Aorta (tissue), 5 donors: Measurements from ENCODE around the gene TBC1D9. TPM values are rescaled to one million over a fixed set of nuclear protein-coding genes. Genes with fewer than 3 reads are reported as not detected.

Experiments used
- ATAC-seq: fragments of 200-7000 bp; cut with Tn5 transposase; one replicate; pipeline ENCODE4 v1.9.1; 2022; ENCODE audit warnings: moderate library complexity; ENCODE audit not compliant: low FRiP score
- DNase-seq, 2 donors: peaks; one replicate each; pipeline ENCODE4 v3.0.0-alpha.2; 2020
- H3K27ac ChIP-seq, 2 donors: one replicate each; pipeline ENCODE4 v1.5.1; 2013; ENCODE audit warnings: low read length in 2 of 2, mild to moderate bottlenecking in 2 of 2, moderate library complexity in 2 of 2, control low read depth in 1 of 2, inconsistent platforms in 1 of 2, low read depth in 1 of 2
- H3K27me3 ChIP-seq, 2 donors: one replicate each; pipeline ENCODE4 v1.6.1; 2013; ENCODE audit warnings: control low read depth in 1 of 2, low read length in 1 of 2, mild to moderate bottlenecking in 1 of 2, moderate library complexity in 1 of 2; ENCODE audit not compliant: insufficient read depth in 2 of 2, control insufficient read depth in 1 of 2
- H3K36me3 ChIP-seq, 2 donors: one replicate each; pipeline ENCODE4 v1.6.1; 2013; ENCODE audit warnings: control low read depth in 1 of 2, low read length in 1 of 2, mild to moderate bottlenecking in 1 of 2; ENCODE audit not compliant: insufficient read depth in 2 of 2, control insufficient read depth in 1 of 2
- H3K4me1 ChIP-seq, 2 donors: one replicate each; pipeline ENCODE4 v1.6.1; 2013; ENCODE audit warnings: low read length in 2 of 2, control low read depth in 1 of 2, mild to moderate bottlenecking in 1 of 2, moderate library complexity in 1 of 2; ENCODE audit not compliant: insufficient read depth in 2 of 2, control insufficient read depth in 1 of 2
- H3K4me3 ChIP-seq, 2 donors: one replicate each; pipeline ENCODE4 v1.5.1; 2013; ENCODE audit warnings: low read length in 2 of 2, control low read depth in 1 of 2, mild to moderate bottlenecking in 1 of 2
- H3K9me3 ChIP-seq: one replicate; pipeline ENCODE4 v1.6.1; 2013; ENCODE audit warnings: mild to moderate bottlenecking, low read length; ENCODE audit not compliant: control insufficient read depth
- WGBS, 2 donors: extraction: QIAGEN DNeasy Blood & Tissue Kit; methylation state at CpG; one replicate each; pipeline ENCODE4 v1.1.7; 2013; 5-methylcytosine and 5-hydroxymethylcytosine counted together
- intact Hi-C, 2 donors: fragments of 100-400 bp; cut with DNase I; formaldehyde crosslinking; loops; one replicate each; pipeline versions ENCODE4 v1.14.2 to v1.15.0; 2022
- polyA plus RNA-seq, 2 donors: library from polyadenylated mRNA; stranded (reverse); fragments of 200-250 nt; gene quantifications; one replicate each; pipeline ENCODE4 v1.2.3, GENCODE V29; 2013
- total RNA-seq, 2 donors: library from RNA; stranded (reverse); fragmentation: NEBNext Ultra II Directional; extraction: Animal tissue kit (Norgen Biotek cat#: 25700); gene quantifications; one replicate each; pipeline ENCODE4 v1.2.1, GENCODE V29; 2021
- donor health status: healthy with polysubstance abuse.
- donor health status: Bipolar disorder and iron deficiency.
- donor health status: DM: no; HTN: no; CAD: no.
- donor health status: DM: no; HTN: no; CAD: no.
- donor health status: DM: yes; HTN: yes; CAD: no.

TBC1D9 gene
- total and polyA plus RNA-seq, 4 donors, result 4.7 to 28.8 (median 13.5) TPM

DNA sequence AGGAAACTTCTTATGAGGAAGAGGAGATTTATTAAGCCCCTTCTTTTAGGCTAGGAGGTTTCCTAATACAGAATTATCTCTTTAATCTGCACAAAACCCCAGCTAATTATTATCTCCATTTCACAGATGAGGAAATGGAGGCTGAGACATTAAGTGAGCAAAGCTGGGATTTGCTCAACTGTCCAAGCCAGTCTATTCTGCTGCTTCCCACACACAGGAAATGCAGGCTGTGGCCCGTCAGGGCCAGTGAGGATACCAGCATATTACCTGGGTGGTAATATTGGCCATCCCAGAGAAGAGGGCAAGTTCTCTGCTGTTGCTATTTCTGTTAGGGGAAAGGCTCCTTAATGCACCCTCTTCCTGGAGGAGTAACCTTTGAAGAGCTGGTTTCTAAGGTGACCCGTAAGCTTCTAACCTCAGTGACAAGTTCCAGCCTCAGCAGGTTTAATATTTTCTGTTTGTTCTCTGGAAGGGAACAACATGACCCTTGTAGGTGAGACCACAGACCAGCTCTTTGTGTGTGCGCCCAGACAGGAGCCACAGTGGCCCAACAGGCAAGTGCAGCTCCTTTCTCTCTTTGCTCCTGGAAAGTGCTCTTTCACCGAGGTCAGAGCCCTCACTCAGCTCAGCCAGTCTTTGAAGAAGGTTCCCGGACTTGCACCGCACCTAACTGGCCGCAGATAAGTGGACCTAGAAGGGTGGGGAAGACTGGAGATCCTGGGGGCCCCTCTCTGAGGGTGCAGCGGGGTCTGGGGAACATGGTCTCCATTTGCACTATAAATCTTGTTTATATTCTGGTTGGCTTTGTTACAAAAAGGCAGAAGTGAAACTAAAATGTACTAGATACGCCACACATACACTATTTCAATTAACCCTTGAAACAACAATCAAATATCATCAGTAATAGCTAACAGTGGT is 35.5 kb downstream of the TBC1D9 start:
- Histone ChIP-seq H3K36me3 (peaks cover 0 to 4% of the 10 kb centered on the region in 2 donors), H3K4me3 (no peak overlapping the region), H3K27ac (no peak overlapping the region), H3K27me3 (no peaks in the 10 kb centered on the region), H3K9me3 (no peaks in the 10 kb centered on the region), H3K4me1 (peaks cover 0 to 7% of the 10 kb centered on the region in 2 donors)
- ATAC-seq (no peak), DNase-seq (no peak)
- intact Hi-C loops, result no loop called here
- 78 to 79% methylated on average over 9 of the region's 9 CpGs for WGBS, 2 donors

DNA sequence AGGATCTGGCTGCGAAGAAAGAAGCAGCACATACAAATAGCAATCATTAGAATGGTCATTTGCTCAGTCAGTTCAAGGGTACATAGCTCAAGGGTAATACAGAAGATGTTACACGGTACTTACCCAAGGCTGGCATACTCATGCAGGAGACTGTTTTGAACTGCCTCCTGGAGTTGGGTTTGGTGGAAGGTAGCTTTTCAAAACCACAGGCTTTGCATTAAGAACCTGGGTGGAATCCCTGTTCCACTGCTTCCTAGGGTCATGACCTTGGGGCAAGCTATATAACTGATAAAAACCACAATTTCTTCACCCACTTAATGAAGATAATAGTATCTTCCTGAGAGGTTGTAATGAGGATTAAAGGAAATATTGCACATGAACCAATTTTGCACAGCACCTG is 36.5 kb downstream of the TBC1D9 start:
- H3K9me3 ChIP-seq, result no peaks in the 10 kb centered on the region
- no peak overlapping the region for H3K4me3 ChIP-seq
- ATAC-seq (no peak), DNase-seq (no peak)
- H3K27ac ChIP-seq, result no peak overlapping the region
- peaks cover 0 to 4% of the 10 kb centered on the region in 2 donors for H3K36me3 ChIP-seq
- 97 to 98% methylated on average over 2 of the region's 2 CpGs for WGBS, 2 donors
- no peaks in the 10 kb centered on the region for H3K27me3 ChIP-seq
- intact Hi-C loops, result no loop called here
- H3K4me1 ChIP-seq, result peaks cover 0 to 7% of the 10 kb centered on the region in 2 donors

GRCh38 chr4:140719022-140719421 is 37.2 kb downstream of the TBC1D9 start:
- DNase-seq, result no peak
- 92 to 93% methylated on average over 2 of the region's 2 CpGs for WGBS, 2 donors
- ATAC-seq, result no peak
- H3K36me3 ChIP-seq, result peaks cover 0 to 4% of the 10 kb centered on the region in 2 donors
- H3K27ac ChIP-seq, result no peak overlapping the region
- intact Hi-C loops, result no loop called here
- no peaks in the 10 kb centered on the region for H3K27me3 ChIP-seq
- no peak overlapping the region for H3K4me3 ChIP-seq
- no peaks in the 10 kb centered on the region for H3K9me3 ChIP-seq
- H3K4me1 ChIP-seq, result peaks cover 0 to 5% of the 10 kb centered on the region in 2 donors

DNA sequence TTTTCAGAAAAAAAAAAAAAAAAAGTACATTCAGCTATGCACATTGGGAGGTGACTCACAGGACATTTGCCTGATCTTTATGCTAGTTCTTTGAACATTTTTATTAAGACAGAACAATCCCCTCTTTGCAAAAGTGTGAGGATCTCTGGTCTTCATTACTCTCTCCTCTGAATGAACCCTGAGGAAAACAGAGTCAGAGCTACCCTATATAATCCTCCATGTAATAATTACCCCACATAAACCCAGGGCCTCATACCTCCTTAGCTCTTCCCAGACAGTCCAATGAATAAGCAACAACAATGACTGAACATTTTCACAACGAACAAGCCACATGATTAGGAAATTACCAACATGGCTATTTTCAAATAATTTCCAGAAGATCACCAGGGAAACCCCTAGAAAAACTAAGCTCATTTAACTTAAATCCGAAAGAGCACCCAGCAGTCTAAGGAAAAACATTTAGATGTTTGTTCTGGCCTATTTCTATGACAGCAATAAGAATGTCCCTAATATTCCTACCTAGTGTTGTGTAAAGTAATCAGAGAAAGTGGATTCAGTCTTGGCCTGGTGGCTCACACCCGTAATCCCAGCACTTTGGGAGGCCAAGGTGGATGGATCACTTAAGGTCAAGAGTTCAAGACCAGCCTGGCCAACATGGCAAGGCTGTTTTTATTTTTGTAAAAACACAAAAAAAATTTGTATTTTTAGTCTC is 37.8 kb downstream of the TBC1D9 start:
- intact Hi-C loops, result no loop called here
- Histone ChIP-seq H3K9me3 (no peaks in the 10 kb centered on the region), H3K27me3 (no peaks in the 10 kb centered on the region), H3K4me3 (no peak overlapping the region), H3K27ac (no peak overlapping the region), H3K4me1 (no peaks in the 10 kb centered on the region), H3K36me3 (peaks cover 0 to 4% of the 10 kb centered on the region in 2 donors)
- ATAC-seq (no peak), DNase-seq (no peak)
- 32% methylated on average over 3 of the region's 3 CpGs for WGBS, 2 donors

DNA sequence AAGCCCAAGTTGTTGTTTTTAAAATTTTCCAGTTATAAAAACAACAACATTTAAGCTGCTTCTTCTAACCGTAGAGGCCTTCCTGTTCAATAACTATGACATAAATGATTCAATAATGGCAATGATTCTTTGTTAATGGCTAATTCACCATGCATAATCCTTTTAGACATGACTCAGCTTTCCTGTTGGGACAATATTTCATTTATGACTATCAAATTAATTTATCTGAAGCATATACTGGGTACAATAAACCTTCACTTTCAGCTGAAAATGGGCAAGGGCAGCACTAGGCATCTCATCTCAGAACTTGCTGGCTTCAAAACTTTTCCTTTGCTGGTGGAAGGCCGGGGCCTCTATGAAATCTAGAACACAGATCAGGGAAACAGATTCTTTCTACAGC is 38.9 kb downstream of the TBC1D9 start:
- H3K9me3 ChIP-seq, result no peaks in the 10 kb centered on the region
- 92 to 96% methylated on average over 2 of the region's 2 CpGs for WGBS, 2 donors
- H3K27ac ChIP-seq, result no peak overlapping the region
- H3K27me3 ChIP-seq, result no peaks in the 10 kb centered on the region
- intact Hi-C loops, result no loop called here
- DNase-seq (no peak), ATAC-seq (no peak)
- H3K4me3 ChIP-seq, result no peak overlapping the region
- peaks cover 0 to 4% of the 10 kb centered on the region in 2 donors for H3K36me3 ChIP-seq
- H3K4me1 ChIP-seq, result no peaks in the 10 kb centered on the region

DNA sequence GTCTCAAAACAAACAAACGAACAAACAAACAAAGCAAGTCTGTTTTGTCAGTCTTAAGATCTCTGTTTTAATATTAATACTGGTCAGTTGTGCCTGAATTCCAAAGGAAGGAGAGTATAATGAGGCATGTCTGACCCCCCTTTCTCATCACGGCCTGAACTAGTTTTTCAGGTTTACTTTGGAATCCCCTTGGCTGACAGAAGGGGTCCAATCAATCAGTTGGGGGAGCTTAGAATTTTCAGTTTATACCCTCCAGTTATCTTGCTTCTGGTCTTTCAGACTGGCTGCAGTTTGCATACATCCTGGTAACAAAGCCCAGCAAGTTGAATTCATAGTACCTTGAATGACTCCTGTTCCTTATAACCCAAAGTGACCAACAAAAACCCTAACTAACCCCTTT is 41.1 kb downstream of the TBC1D9 start:
- whole genome bisulfite sequencing, 2 donors, result 89 to 90% methylated on average over 2 of the region's 2 CpGs
- H3K27ac ChIP-seq, result no peak overlapping the region
- no peaks in the 10 kb centered on the region for H3K27me3 ChIP-seq
- no peaks in the 10 kb centered on the region for H3K4me1 ChIP-seq
- peaks cover 0 to 4% of the 10 kb centered on the region in 2 donors for H3K36me3 ChIP-seq
- no peak for DNase-seq
- no peaks in the 10 kb centered on the region for H3K9me3 ChIP-seq
- intact Hi-C loops, result no loop called here
- no peak for ATAC-seq
- H3K4me3 ChIP-seq, result no peak overlapping the region

- no peak overlapping the region for H3K27ac ChIP-seq
- no peak overlapping the region for H3K4me3 ChIP-seq
- peaks cover 0 to 3% of the 10 kb centered on the region in 2 donors for H3K4me1 ChIP-seq
- WGBS, 2 donors, result 86% methylated on average over 4 of the region's 4 CpGs
- ATAC-seq (no peak), DNase-seq (no peak)
- peaks cover 0 to 4% of the 10 kb centered on the region in 2 donors for H3K36me3 ChIP-seq
- intact Hi-C loops, result no loop called here
- H3K27me3 ChIP-seq, result no peaks in the 10 kb centered on the region
- H3K9me3 ChIP-seq, result no peaks in the 10 kb centered on the region
Measured at GRCh38 chr4:140711910-140712309, 44.3 kb downstream of the TBC1D9 start.

GRCh38 chr4:140710908-140711622 is 45.1 kb downstream of the TBC1D9 start:
- H3K27ac ChIP-seq, result no peak overlapping the region
- H3K9me3 ChIP-seq, result no peaks in the 10 kb centered on the region
- DNase-seq (no peak), ATAC-seq (no peak)
- intact Hi-C loops, result no loop called here
- H3K36me3 ChIP-seq, result peaks cover 0 to 2% of the 10 kb centered on the region in 2 donors
- H3K4me3 ChIP-seq, result no peak overlapping the region
- WGBS, 2 donors, result 83 to 84% methylated on average over 11 of the region's 11 CpGs
- H3K4me1 ChIP-seq, result peaks cover 0 to 3% of the 10 kb centered on the region in 2 donors
- no peaks in the 10 kb centered on the region for H3K27me3 ChIP-seq
